Neutrophil (primary cell): ENCODE measurements around the gene CABLES2.

Source experiments
- H3K27ac ChIP-seq: fragments of 200-600 bp; sonication (generic); 2 replicates; pipeline ENCODE4 v1.5.1; 2016; ENCODE audit warnings: mild to moderate bottlenecking, moderate library complexity
- H3K27me3 ChIP-seq: fragments of 200-600 bp; sonication (generic); 2 replicates; pipeline ENCODE4 v1.6.0; 2016; ENCODE audit warnings: mild to moderate bottlenecking
- H3K36me3 ChIP-seq: fragments of 200-600 bp; sonication (generic); 2 replicates; pipeline ENCODE4 v1.5.1; 2017
- H3K4me1 ChIP-seq, 2 experiments: fragments of 200-600 bp in 1 of 2; sonication (generic) in 1 of 2; 1 replicate in 1 of 2; 2 replicates in 1 of 2; pipeline versions ENCODE4 v1.5.1 to v1.6.1; 2013 to 2016; ENCODE audit warnings: low read depth in 1 of 2, low read length in 1 of 2, mild to moderate bottlenecking in 1 of 2, moderate library complexity in 1 of 2; ENCODE audit not compliant: control insufficient read depth in 1 of 2, insufficient read depth in 1 of 2
- H3K4me3 ChIP-seq, 2 experiments: fragments of 200-600 bp in 1 of 2; sonication (generic) in 1 of 2; 1 replicate in 1 of 2; 2 replicates in 1 of 2; pipeline ENCODE4 v1.5.1; 2013 to 2016; ENCODE audit warnings: low read depth in 1 of 2, low read length in 1 of 2, mild to moderate bottlenecking in 1 of 2, moderate library complexity in 1 of 2
- H3K9me3 ChIP-seq: fragments of 200-600 bp; sonication (generic); 2 replicates; pipeline ENCODE4 v1.5.1; 2016
- CTCF ChIP-seq: fragments of 200-600 bp; sonication (generic); IDR thresholded peaks from 2 replicates; pipeline ENCODE4 v1.5.1; 2016; ENCODE audit warnings: antibody characterized with exemption

Gene CABLES2

GRCh38 chr20:62396367-62397239, 10.5 kb downstream of the CABLES2 start:
- TF ChIP-seq CTCF: no peak
- H3K4me3 ChIP-seq: no peak overlapping the region
- H3K36me3 ChIP-seq: peaks cover 53% of the 10 kb centered on the region
- no peaks in the 10 kb centered on the region for H3K27me3 ChIP-seq
- H3K27ac ChIP-seq: no peak overlapping the region
- H3K4me1 ChIP-seq: no peaks in the 10 kb centered on the region
- no peaks in the 10 kb centered on the region for H3K9me3 ChIP-seq

GRCh38 chr20:62395311-62396242, 11.5 kb downstream of the CABLES2 start:
- Histone ChIP-seq H3K27ac (no peak overlapping the region), H3K4me3 (no peak overlapping the region), H3K4me1 (no peaks in the 10 kb centered on the region), H3K27me3 (no peaks in the 10 kb centered on the region), H3K36me3 (peaks cover 58% of the 10 kb centered on the region), H3K9me3 (no peaks in the 10 kb centered on the region)
- no peak for TF ChIP-seq CTCF

GRCh38 chr20:62394248-62395245, 12.5 kb downstream of the CABLES2 start:
- H3K36me3 ChIP-seq: peaks cover 68% of the 10 kb centered on the region
- no peaks in the 10 kb centered on the region for H3K9me3 ChIP-seq
- no peaks in the 10 kb centered on the region for H3K27me3 ChIP-seq
- no peak overlapping the region for H3K4me3 ChIP-seq
- no peak overlapping the region for H3K27ac ChIP-seq
- no peak for TF ChIP-seq CTCF
- no peaks in the 10 kb centered on the region for H3K4me1 ChIP-seq

GRCh38 chr20:62393830-62394229, 13.3 kb downstream of the CABLES2 start:
- no peak for TF ChIP-seq CTCF
- Histone ChIP-seq H3K27me3 (no peaks in the 10 kb centered on the region), H3K9me3 (no peaks in the 10 kb centered on the region), H3K4me3 (no peak overlapping the region), H3K4me1 (no peaks in the 10 kb centered on the region), H3K36me3 (peaks cover 75% of the 10 kb centered on the region), H3K27ac (no peak overlapping the region)

GRCh38 chr20:62393335-62393665, 13.8 kb downstream of the CABLES2 start:
- no peak for TF ChIP-seq CTCF
- peaks cover 80% of the 10 kb centered on the region for H3K36me3 ChIP-seq
- H3K27me3 ChIP-seq: no peaks in the 10 kb centered on the region
- H3K9me3 ChIP-seq: no peaks in the 10 kb centered on the region
- no peak overlapping the region for H3K4me3 ChIP-seq
- H3K27ac ChIP-seq: no peak overlapping the region
- no peaks in the 10 kb centered on the region for H3K4me1 ChIP-seq
